ENCODE results near the gene PABPN1. TPM values are rescaled to one million over a fixed set of nuclear protein-coding genes. Genes with fewer than 3 reads are reported as not detected.

Gene PABPN1
- total and polyA plus RNA-seq, 2 of the 13 experiments (the other 11 are each of a cell fraction or from before 2014, with no cell fraction given), result 233 to 524 TPM

- TF ChIP-seq ZSCAN5A (CRISPR knock-in tag; IDR thresholded peaks at IDR 0.05; ENCODE audit: borderline replicate concordance) (no peak), RAD21 (CRISPR knock-in tag; IDR thresholded peaks at IDR 0.05) (0 out of 2 replicates have a peak, but pooled peaks have one; percentile 33), KLF16 (CRISPR knock-in tag; IDR thresholded peaks at IDR 0.05) (peak in 1 of 2 experiments; percentile 63; a peak in 1 of 4 replicates), TCF7 (IDR thresholded peaks at IDR 0.05; ENCODE audit: low read depth) (no peak), ZNF232 (CRISPR knock-in tag; IDR thresholded peaks at IDR 0.05; ENCODE audit: borderline replicate concordance) (no peak), NPAS2 (CRISPR knock-in tag; IDR thresholded peaks at IDR 0.05; ENCODE audit: borderline replicate concordance) (no peak), MTERF4 (CRISPR knock-in tag; IDR thresholded peaks at IDR 0.05) (peak; percentile 73; the same call in 1 of the 2 replicates), PPARG (CRISPR knock-in tag; conservative IDR thresholded peaks at IDR 0.05) (peak; percentile 29; the same call in 1 of the 2 replicates), ZNF883 (CRISPR knock-in tag; IDR thresholded peaks at IDR 0.05; ENCODE audit: not compliant biosample characterization) (no peak), FOXP4 (CRISPR knock-in tag; IDR thresholded peaks at IDR 0.05) (peak; percentile 49; the same call in 1 of the 2 replicates), RAD51 (IDR thresholded peaks at IDR 0.05; ENCODE audit: borderline replicate concordance) (no peak), ZNF563 (CRISPR knock-in tag; IDR thresholded peaks at IDR 0.05) (peak; percentile 52; the same call in 1 of the 2 replicates), RFX3 (CRISPR knock-in tag; IDR thresholded peaks at IDR 0.05) (no peak), ELK4 (CRISPR knock-in tag; IDR thresholded peaks at IDR 0.05; ENCODE audit: borderline replicate concordance) (no peak), ZZZ3 (CRISPR knock-in tag; IDR thresholded peaks at IDR 0.05; ENCODE audit: borderline replicate concordance) (no peak), ZNF614 (CRISPR knock-in tag; IDR thresholded peaks at IDR 0.05; ENCODE audit: borderline replicate concordance) (no peak), SMAD9 (CRISPR knock-in tag; IDR thresholded peaks at IDR 0.05) (no peak), ZNF513 (CRISPR knock-in tag; conservative IDR thresholded peaks at IDR 0.05) (no peak), KDM1A (CRISPR knock-in tag; IDR thresholded peaks at IDR 0.05) (no peak), TEAD2 (CRISPR knock-in tag; IDR thresholded peaks at IDR 0.05) (no peak)
These were observed 26.3 kb upstream of the PABPN1 start (continued) for GRCh38 chr14:23294734-23295561.
